AG09319 (cell line): Measurements from ENCODE around the gene ANKRD52.

ENCODE experiments used
- DNase-seq: peaks from one replicate; pipeline ENCODE4 v3.0.0-alpha.2; 2010; ENCODE audit warnings: low read depth; ENCODE audit errors: extremely low read depth
- TF ChIP-seq, protein P1 (sequence below): IDR thresholded peaks from 2 replicates; pipeline ENCODE4 v1.5.1; 2011; ENCODE audit warnings: low read depth, mild to moderate bottlenecking, inconsistent platforms, low read length, moderate library complexity

Gene ANKRD52

GRCh38 chr12:56244494-56244893, 13.7 kb downstream of the ANKRD52 start:
- TF ChIP-seq, protein P1, sequence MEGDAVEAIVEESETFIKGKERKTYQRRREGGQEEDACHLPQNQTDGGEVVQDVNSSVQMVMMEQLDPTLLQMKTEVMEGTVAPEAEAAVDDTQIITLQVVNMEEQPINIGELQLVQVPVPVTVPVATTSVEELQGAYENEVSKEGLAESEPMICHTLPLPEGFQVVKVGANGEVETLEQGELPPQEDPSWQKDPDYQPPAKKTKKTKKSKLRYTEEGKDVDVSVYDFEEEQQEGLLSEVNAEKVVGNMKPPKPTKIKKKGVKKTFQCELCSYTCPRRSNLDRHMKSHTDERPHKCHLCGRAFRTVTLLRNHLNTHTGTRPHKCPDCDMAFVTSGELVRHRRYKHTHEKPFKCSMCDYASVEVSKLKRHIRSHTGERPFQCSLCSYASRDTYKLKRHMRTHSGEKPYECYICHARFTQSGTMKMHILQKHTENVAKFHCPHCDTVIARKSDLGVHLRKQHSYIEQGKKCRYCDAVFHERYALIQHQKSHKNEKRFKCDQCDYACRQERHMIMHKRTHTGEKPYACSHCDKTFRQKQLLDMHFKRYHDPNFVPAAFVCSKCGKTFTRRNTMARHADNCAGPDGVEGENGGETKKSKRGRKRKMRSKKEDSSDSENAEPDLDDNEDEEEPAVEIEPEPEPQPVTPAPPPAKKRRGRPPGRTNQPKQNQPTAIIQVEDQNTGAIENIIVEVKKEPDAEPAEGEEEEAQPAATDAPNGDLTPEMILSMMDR: no peak
- no peak for DNase-seq

DNA sequence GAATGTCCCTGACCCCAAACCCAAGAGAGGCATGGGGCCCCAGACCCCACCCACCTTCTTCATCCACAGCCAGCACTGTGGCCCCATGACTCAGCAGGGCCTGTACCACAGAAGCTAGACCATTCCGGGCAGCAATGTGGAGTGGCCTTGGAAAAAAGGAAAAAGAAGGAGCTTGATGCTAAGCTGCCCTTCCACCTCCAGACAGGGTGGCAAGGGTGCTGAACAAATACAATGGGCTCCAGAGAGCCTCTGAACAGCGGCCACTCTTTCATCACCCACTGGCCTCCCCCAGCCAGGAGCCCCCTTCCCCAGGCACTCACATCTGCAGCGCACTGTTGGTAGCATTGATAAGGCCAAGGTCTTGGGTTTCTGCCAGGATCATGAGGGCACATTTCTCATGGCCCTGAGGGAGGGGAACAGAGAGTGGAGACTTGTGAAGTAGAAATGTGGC, 14.4 kb downstream of the ANKRD52 start:
- TF ChIP-seq, protein P1: no peak

GRCh38 chr12:56242986-56243385, 15.2 kb downstream of the ANKRD52 start:
- TF ChIP-seq, protein P1: no peak
- no peak for DNase-seq

More for the DNA sequence above, 14.4 kb downstream of the ANKRD52 start:
- DNase-seq: no peak

GRCh38 chr12:56241424-56242303, 16.5 kb downstream of the ANKRD52 start:
- DNase-seq: no peak
- TF ChIP-seq, protein P1: no peak

DNA sequence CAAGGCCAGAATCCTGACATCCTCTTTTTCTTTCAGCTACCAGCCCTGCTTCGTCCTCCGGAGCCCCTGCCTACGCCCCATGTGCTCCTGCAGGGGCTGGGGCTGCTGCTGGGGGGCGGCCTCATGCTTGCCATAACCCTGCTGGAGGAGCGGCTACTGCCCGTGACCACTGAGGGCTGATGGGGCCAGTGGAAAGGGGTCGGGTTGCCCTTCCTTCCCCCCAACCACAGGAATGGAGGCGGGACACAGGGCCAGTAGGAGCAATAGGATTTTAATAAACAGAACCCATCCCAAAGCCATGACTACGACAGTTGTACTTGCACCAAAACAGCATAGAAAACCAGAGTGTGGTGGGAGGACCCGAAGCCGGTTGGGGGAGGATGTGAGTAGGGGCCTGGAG, 20.6 kb downstream of the ANKRD52 start:
- no peak for DNase-seq
- TF ChIP-seq, protein P1: no peak

DNA sequence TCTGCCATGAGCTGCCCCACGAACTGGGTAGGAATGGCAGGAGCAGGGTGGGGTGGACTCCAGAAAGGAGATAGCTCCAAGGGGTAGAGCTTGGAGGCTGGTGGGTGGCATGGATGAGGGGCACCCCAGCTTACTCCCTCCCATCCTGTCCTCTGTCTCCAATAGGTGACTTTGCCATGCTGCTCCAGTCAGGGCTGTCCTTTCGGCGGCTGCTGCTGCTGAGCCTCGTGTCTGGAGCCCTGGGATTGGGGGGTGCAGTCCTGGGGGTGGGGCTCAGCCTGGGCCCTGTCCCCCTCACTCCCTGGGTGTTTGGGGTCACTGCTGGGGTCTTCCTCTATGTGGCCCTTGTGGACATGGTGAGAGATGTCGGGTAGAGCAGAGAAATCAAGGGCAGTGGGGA, 21.2 kb downstream of the ANKRD52 start:
- TF ChIP-seq, protein P1: no peak
- DNase-seq: no peak

GRCh38 chr12:56236091-56236490, 22.1 kb downstream of the ANKRD52 start:
- no peak for DNase-seq
- TF ChIP-seq, protein P1: no peak
